Thoracic aorta (tissue), 2 donors: ENCODE results near the gene RWDD3. TPM values are rescaled to one million over a fixed set of nuclear protein-coding genes. Genes with fewer than 3 reads are reported as not detected.

Experiments used
- ATAC-seq: fragments of 150-250 bp; one replicate; pipeline ENCODE4 v1.8.0; 2017; ENCODE audit warnings: low read depth; ENCODE audit not compliant: insufficient number of reproducible peaks, low FRiP score
- DNase-seq: peaks from one replicate; pipeline ENCODE4 v3.0.0-alpha.2; 2020; ENCODE audit warnings: low spot score
- H3K27ac ChIP-seq, 2 donors: fragments of 200-600 bp; sonication (generic); 1 replicate in 1 of 2; 2 replicates in 1 of 2; pipeline ENCODE4 v1.5.1; 2016; ENCODE audit warnings: mild to moderate bottlenecking in 2 of 2, moderate library complexity in 2 of 2
- H3K27me3 ChIP-seq: fragments of 200-600 bp; sonication (generic); replicated peaks from 2 replicates; pipeline ENCODE4 v1.6.0; 2016; ENCODE audit warnings: mild to moderate bottlenecking; ENCODE audit not compliant: insufficient read depth
- H3K36me3 ChIP-seq: fragments of 200-600 bp; sonication (generic); one replicate; pipeline ENCODE4 v1.5.1; 2016
- H3K4me1 ChIP-seq, 2 donors: fragments of 200-600 bp; sonication (generic); 1 replicate in 1 of 2; 2 replicates in 1 of 2; pipeline versions ENCODE4 v1.5.1 to v1.6.0; 2016; ENCODE audit warnings: low read depth in 2 of 2, mild to moderate bottlenecking in 1 of 2; ENCODE audit not compliant: control insufficient read depth in 1 of 2
- H3K4me3 ChIP-seq: fragments of 200-600 bp; sonication (generic); 2 replicates; pipeline ENCODE4 v1.5.1; 2016; ENCODE audit warnings: mild to moderate bottlenecking
- H3K9me3 ChIP-seq: fragments of 200-600 bp; sonication (generic); 2 replicates; pipeline ENCODE4 v1.5.1; 2016
- total RNA-seq, 2 donors: library from RNA; depleted of rRNA; stranded (reverse); fragments of >200 nt; gene quantifications; one replicate each; pipeline versions ENCODE4 v1.1.0 to v1.2.3, GENCODE V29; 2016
- TF ChIP-seq, protein P1 (sequence below): fragments of 200-600 bp; sonication (generic); IDR thresholded peaks from one replicate; pipeline ENCODE4 v1.5.1; 2019; ENCODE audit warnings: antibody characterized with exemption

RWDD3 gene
- total RNA-seq, 2 donors from 2014 or later: 7.3 to 8.3 TPM

GRCh38 chr1:95208876-95209275 is 25.1 kb upstream of the RWDD3 start:
- no peak for ATAC-seq
- TF ChIP-seq, protein P1, sequence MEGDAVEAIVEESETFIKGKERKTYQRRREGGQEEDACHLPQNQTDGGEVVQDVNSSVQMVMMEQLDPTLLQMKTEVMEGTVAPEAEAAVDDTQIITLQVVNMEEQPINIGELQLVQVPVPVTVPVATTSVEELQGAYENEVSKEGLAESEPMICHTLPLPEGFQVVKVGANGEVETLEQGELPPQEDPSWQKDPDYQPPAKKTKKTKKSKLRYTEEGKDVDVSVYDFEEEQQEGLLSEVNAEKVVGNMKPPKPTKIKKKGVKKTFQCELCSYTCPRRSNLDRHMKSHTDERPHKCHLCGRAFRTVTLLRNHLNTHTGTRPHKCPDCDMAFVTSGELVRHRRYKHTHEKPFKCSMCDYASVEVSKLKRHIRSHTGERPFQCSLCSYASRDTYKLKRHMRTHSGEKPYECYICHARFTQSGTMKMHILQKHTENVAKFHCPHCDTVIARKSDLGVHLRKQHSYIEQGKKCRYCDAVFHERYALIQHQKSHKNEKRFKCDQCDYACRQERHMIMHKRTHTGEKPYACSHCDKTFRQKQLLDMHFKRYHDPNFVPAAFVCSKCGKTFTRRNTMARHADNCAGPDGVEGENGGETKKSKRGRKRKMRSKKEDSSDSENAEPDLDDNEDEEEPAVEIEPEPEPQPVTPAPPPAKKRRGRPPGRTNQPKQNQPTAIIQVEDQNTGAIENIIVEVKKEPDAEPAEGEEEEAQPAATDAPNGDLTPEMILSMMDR: no peak
- no peaks in the 10 kb centered on the region for H3K4me1 ChIP-seq

DNA sequence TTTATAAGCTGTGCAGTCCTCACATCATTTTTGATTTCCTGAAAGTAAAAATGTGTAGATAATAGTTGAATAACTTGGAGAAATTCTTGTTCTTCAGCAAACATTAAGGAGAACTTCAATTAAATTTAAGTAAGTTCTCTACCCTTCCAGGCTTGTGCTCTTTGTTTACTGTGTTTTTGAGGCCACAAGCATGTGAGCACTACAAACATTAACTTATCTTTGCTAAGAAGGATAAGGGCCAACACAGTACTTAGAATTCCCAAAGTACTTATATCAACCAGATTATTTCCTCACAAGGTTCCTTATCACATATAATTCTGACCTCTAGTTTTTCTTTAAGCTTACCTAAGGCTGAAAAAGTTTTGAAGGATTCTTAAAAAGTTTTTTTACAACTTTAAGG is 24.7 kb upstream of the RWDD3 start:
- ATAC-seq (no peak), DNase-seq (no peak)
- TF ChIP-seq, protein P1: no peak
- Histone ChIP-seq H3K4me3 (no peak overlapping the region), H3K27me3 (no peaks in the 10 kb centered on the region), H3K4me1 (no peaks in the 10 kb centered on the region), H3K9me3 (no peaks in the 10 kb centered on the region), H3K27ac (no peak overlapping the region), H3K36me3 (no peaks in the 10 kb centered on the region)

More at GRCh38 chr1:95208876-95209275, 25.1 kb upstream of the RWDD3 start:
- no peaks in the 10 kb centered on the region for H3K27me3 ChIP-seq
- no peak overlapping the region for H3K27ac ChIP-seq
- H3K9me3 ChIP-seq: no peaks in the 10 kb centered on the region
- no peak for DNase-seq
- no peaks in the 10 kb centered on the region for H3K36me3 ChIP-seq
- no peak overlapping the region for H3K4me3 ChIP-seq

- Histone ChIP-seq H3K27ac (no peak overlapping the region), H3K4me3 (no peak overlapping the region), H3K27me3 (no peaks in the 10 kb centered on the region), H3K36me3 (no peaks in the 10 kb centered on the region), H3K4me1 (no peaks in the 10 kb centered on the region), H3K9me3 (no peaks in the 10 kb centered on the region)
- TF ChIP-seq, protein P1: no peak
- ATAC-seq: no peak
- no peak for DNase-seq
Measured at GRCh38 chr1:95216292-95216990, 17.6 kb upstream of the RWDD3 start.

- DNase-seq (no peak), ATAC-seq (no peak)
- Histone ChIP-seq H3K27me3 (no peaks in the 10 kb centered on the region), H3K36me3 (no peaks in the 10 kb centered on the region), H3K4me3 (no peak overlapping the region), H3K27ac (no peak overlapping the region), H3K9me3 (no peaks in the 10 kb centered on the region), H3K4me1 (no peaks in the 10 kb centered on the region)
- TF ChIP-seq, protein P1: no peak
Measured at GRCh38 chr1:95217371-95217770, 16.6 kb upstream of the RWDD3 start.

DNA sequence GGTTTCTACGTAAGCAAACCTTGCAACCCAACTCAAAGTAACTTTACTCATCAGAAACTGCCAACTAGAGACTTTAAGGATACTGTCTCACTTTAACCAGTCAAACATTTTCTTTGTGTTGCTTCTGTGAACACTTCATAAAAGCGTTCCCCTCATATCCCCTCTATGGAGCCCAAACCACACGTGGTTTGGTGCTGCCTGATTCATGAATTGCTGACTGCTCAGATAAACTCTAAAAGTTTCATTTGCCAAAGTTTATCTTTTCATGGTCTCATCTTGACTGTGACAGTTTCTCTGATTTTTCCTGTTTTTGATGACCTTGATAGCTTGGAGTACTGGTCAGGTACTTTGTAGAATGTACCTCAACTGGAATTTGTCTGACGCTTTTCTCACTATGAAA is 14.6 kb upstream of the RWDD3 start:
- H3K27me3 ChIP-seq: no peaks in the 10 kb centered on the region
- TF ChIP-seq, protein P1: no peak
- H3K4me3 ChIP-seq: no peak overlapping the region
- no peaks in the 10 kb centered on the region for H3K9me3 ChIP-seq
- H3K4me1 ChIP-seq: no peaks in the 10 kb centered on the region
- no peaks in the 10 kb centered on the region for H3K36me3 ChIP-seq
- DNase-seq: no peak
- H3K27ac ChIP-seq: no peak overlapping the region
- no peak for ATAC-seq
